Measurements from ENCODE around the gene EIF2B4. TPM values are rescaled to one million over a fixed set of nuclear protein-coding genes. Genes with fewer than 3 reads are reported as not detected.

The EIF2B4 gene
- total and polyA plus RNA-seq, 2 of the 13 experiments (the other 11 are each of a cell fraction or from before 2014, with no cell fraction given): 91.5 to 96.4 TPM

DNA sequence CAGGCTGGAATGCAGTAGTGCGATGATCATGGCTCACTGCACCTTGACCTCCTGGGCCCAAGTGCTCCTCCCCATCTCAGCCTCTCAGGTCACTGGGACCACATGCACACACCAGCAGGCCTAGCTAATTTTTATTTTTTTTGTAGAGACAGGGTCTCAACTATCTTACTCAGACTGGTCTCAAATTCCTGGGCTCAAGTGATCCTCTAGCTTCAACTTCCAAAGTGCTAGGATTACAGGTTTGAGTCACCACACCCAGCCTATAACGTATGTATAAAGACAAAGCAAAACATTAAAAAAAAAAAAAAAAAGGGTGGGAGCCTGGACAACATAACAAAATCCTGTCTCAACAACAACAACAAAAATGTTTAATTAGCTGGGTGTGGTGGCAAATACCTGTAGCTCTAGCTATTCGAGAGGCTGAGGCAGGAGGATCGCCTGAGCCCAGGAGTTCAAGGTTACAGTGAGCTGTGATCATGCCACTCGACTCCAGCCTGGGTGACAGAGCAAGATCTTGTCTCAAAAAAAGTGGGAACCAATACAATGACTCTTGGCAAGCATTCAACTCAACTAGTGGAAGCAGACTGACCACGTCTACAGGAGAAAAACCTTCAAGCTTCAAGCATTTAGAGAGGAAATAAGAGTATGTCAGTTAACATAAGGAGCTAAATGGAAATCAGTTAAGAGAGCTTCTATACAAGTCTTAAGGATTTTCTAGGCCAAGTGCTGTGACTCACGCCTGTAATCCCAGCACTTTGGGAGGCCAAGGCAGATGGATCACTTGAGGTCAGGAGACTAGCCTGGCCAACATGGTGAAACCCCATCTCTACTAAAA is 16.2 kb downstream of the EIF2B4 start (continued):
- TF ChIP-seq, protein P1, sequence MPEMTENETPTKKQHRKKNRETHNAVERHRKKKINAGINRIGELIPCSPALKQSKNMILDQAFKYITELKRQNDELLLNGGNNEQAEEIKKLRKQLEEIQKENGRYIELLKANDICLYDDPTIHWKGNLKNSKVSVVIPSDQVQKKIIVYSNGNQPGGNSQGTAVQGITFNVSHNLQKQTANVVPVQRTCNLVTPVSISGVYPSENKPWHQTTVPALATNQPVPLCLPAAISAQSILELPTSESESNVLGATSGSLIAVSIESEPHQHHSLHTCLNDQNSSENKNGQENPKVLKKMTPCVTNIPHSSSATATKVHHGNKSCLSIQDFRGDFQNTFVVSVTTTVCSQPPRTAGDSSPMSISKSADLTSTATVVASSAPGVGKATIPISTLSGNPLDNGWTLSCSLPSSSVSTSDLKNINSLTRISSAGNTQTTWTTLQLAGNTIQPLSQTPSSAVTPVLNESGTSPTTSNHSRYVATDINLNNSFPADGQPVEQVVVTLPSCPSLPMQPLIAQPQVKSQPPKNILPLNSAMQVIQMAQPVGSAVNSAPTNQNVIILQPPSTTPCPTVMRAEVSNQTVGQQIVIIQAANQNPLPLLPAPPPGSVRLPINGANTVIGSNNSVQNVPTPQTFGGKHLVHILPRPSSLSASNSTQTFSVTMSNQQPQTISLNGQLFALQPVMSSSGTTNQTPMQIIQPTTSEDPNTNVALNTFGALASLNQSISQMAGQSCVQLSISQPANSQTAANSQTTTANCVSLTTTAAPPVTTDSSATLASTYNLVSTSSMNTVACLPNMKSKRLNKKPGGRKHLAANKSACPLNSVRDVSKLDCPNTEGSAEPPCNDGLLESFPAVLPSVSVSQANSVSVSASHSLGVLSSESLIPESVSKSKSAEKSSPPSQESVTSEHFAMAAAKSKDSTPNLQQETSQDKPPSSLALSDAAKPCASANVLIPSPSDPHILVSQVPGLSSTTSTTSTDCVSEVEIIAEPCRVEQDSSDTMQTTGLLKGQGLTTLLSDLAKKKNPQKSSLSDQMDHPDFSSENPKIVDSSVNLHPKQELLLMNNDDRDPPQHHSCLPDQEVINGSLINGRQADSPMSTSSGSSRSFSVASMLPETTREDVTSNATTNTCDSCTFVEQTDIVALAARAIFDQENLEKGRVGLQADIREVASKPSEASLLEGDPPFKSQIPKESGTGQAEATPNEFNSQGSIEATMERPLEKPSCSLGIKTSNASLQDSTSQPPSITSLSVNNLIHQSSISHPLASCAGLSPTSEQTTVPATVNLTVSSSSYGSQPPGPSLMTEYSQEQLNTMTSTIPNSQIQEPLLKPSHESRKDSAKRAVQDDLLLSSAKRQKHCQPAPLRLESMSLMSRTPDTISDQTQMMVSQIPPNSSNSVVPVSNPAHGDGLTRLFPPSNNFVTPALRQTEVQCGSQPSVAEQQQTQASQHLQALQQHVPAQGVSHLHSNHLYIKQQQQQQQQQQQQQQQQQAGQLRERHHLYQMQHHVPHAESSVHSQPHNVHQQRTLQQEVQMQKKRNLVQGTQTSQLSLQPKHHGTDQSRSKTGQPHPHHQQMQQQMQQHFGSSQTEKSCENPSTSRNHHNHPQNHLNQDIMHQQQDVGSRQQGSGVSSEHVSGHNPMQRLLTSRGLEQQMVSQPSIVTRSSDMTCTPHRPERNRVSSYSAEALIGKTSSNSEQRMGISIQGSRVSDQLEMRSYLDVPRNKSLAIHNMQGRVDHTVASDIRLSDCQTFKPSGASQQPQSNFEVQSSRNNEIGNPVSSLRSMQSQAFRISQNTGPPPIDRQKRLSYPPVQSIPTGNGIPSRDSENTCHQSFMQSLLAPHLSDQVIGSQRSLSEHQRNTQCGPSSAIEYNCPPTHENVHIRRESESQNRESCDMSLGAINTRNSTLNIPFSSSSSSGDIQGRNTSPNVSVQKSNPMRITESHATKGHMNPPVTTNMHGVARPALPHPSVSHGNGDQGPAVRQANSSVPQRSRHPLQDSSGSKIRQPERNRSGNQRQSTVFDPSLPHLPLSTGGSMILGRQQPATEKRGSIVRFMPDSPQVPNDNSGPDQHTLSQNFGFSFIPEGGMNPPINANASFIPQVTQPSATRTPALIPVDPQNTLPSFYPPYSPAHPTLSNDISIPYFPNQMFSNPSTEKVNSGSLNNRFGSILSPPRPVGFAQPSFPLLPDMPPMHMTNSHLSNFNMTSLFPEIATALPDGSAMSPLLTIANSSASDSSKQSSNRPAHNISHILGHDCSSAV (CRISPR knock-in tag; IDR thresholded peaks at IDR 0.05; ENCODE audit: borderline replicate concordance): no peak
- TF ChIP-seq ZNF629 (CRISPR knock-in tag; conservative IDR thresholded peaks at IDR 0.05) (no peak), POGZ (CRISPR knock-in tag; IDR thresholded peaks at IDR 0.05) (peak; percentile 54), ZNF816 (CRISPR knock-in tag; IDR thresholded peaks at IDR 0.05; ENCODE audit: borderline replicate concordance) (no peak), MLLT10 (CRISPR knock-in tag; IDR thresholded peaks at IDR 0.05) (no peak), ZNF839 (CRISPR knock-in tag; IDR thresholded peaks at IDR 0.05; ENCODE audit: borderline replicate concordance) (no peak), CBX2 (IDR thresholded peaks at IDR 0.05; ENCODE audit: low read depth, low read length) (no peak), CBX2 (CRISPR knock-in tag; IDR thresholded peaks at IDR 0.05; ENCODE audit: low read depth) (0 out of 2 replicates have a peak, but pooled peaks have one; percentile 64), TEAD2 (CRISPR knock-in tag; IDR thresholded peaks at IDR 0.05) (no peak)
- TF ChIP-seq, protein P2, sequence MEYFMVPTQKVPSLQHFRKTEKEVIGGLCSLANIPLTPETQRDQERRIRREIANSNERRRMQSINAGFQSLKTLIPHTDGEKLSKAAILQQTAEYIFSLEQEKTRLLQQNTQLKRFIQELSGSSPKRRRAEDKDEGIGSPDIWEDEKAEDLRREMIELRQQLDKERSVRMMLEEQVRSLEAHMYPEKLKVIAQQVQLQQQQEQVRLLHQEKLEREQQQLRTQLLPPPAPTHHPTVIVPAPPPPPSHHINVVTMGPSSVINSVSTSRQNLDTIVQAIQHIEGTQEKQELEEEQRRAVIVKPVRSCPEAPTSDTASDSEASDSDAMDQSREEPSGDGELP (IDR thresholded peaks at IDR 0.05; ENCODE audit: borderline replicate concordance, low read depth): no peak
- TF ChIP-seq, protein P3, sequence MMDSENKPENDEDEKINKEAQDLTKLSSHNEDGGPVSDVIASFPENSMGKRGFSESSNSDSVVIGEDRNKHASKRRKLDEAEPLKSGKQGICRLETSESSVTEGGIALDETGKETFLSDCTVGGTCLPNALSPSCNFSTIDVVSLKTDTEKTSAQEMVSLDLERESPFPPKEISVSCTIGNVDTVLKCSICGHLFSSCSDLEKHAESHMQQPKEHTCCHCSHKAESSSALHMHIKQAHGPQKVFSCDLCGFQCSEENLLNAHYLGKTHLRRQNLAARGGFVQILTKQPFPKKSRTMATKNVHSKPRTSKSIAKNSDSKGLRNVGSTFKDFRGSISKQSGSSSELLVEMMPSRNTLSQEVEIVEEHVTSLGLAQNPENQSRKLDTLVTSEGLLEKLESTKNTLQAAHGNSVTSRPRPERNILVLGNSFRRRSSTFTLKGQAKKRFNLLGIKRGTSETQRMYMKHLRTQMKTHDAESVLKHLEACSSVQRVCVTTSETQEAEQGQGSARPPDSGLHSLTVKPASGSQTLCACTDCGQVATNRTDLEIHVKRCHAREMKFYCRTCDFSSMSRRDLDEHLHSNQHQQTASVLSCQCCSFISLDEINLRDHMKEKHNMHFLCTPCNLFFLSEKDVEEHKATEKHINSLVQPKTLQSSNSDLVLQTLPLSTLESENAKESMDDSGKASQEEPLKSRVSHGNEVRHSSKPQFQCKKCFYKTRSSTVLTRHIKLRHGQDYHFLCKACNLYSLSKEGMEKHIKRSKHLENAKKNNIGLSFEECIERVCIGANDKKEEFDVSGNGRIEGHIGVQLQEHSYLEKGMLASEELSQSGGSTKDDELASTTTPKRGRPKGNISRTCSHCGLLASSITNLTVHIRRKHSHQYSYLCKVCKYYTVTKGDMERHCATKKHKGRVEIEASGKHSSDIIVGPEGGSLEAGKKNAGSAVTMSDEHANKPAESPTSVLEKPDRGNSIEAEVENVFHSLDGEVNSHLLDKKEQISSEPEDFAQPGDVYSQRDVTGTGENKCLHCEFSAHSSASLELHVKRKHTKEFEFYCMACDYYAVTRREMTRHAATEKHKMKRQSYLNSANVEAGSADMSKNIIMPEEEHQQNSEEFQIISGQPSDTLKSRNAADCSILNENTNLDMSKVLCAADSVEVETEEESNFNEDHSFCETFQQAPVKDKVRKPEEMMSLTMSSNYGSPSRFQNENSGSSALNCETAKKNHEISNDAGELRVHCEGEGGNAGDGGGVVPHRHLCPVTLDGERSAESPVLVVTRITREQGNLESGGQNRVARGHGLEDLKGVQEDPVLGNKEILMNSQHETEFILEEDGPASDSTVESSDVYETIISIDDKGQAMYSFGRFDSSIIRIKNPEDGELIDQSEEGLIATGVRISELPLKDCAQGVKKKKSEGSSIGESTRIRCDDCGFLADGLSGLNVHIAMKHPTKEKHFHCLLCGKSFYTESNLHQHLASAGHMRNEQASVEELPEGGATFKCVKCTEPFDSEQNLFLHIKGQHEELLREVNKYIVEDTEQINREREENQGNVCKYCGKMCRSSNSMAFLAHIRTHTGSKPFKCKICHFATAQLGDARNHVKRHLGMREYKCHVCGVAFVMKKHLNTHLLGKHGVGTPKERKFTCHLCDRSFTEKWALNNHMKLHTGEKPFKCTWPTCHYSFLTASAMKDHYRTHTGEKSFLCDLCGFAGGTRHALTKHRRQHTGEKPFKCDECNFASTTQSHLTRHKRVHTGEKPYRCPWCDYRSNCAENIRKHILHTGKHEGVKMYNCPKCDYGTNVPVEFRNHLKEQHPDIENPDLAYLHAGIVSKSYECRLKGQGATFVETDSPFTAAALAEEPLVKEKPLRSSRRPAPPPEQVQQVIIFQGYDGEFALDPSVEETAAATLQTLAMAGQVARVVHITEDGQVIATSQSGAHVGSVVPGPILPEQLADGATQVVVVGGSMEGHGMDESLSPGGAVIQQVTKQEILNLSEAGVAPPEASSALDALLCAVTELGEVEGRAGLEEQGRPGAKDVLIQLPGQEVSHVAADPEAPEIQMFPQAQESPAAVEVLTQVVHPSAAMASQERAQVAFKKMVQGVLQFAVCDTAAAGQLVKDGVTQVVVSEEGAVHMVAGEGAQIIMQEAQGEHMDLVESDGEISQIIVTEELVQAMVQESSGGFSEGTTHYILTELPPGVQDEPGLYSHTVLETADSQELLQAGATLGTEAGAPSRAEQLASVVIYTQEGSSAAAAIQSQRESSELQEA (CRISPR knock-in tag; IDR thresholded peaks at IDR 0.05; ENCODE audit: not compliant biosample characterization): no peak
